B cell (primary cell): ENCODE measurements around the gene JAM2. TPM values are rescaled to one million over a fixed set of nuclear protein-coding genes. Genes with fewer than 3 reads are reported as not detected.

Experiments used
- ATAC-seq: fragments of 200-7000 bp; cut with Tn5 transposase; one replicate; pipeline ENCODE4 v1.10.0; 2021; ENCODE audit warnings: low read depth, mild to moderate bottlenecking, moderate number of reproducible peaks, moderate library complexity
- CTCF ChIA-PET: fragments of 350-600 bp; sonication (Branson Sonifier 250); formaldehyde crosslinking; loops from one replicate; lab custom pipeline; 2021; ENCODE audit warnings: antibody characterized with exemption, inconsistent platforms; lab: Charles Lee
- POLR2A ChIA-PET: fragments of 350-600 bp; sonication (Branson Sonifier 250); formaldehyde crosslinking; loops from one replicate; lab custom pipeline; 2021; ENCODE audit warnings: antibody characterized with exemption; lab: Charles Lee
- DNase-seq: peaks from one replicate; pipeline ENCODE4 v3.0.0; 2013
- H2AFZ ChIP-seq: 2 replicates; pipeline ENCODE4 v1.6.1; 2012; ENCODE audit warnings: mild to moderate bottlenecking, low read depth, low read length; ENCODE audit not compliant: insufficient read depth, poor library complexity, severe bottlenecking
- H3K27ac ChIP-seq, 2 donors: 1 replicate in 1 of 2; 2 replicates in 1 of 2; pipeline ENCODE4 v1.5.1; 2012 to 2013; ENCODE audit warnings: low read length in 2 of 2, mild to moderate bottlenecking in 2 of 2, moderate library complexity in 1 of 2
- H3K27me3 ChIP-seq, 4 experiments: fragments of 200-600 bp in 1 of 4; sonication (generic) in 1 of 4; replicated peaks in 1 of 4; 1 replicate in 2 of 4; 2 replicates in 2 of 4; pipeline versions ENCODE4 v1.6.1 to v1.7.0; 2013 to 2016; ENCODE audit warnings: low read length in 3 of 4, mild to moderate bottlenecking in 2 of 4, mixed read lengths in 1 of 4, moderate library complexity in 1 of 4; ENCODE audit not compliant: insufficient read depth in 4 of 4, control insufficient read depth in 3 of 4; ENCODE audit errors: control extremely low read depth in 1 of 4
- H3K36me3 ChIP-seq, 2 experiments: replicated peaks in 1 of 2; 1 replicate in 1 of 2; 2 replicates in 1 of 2; pipeline versions ENCODE4 v1.6.1 to v1.7.1; 2013; ENCODE audit warnings: low read length in 1 of 2; ENCODE audit not compliant: insufficient read depth in 2 of 2, control insufficient read depth in 1 of 2; ENCODE audit errors: control extremely low read depth in 1 of 2, extremely low read depth in 1 of 2
- H3K4me1 ChIP-seq, 2 donors: fragments of 200-600 bp in 1 of 2; sonication (generic) in 1 of 2; 1 replicate in 1 of 2; 2 replicates in 1 of 2; pipeline versions ENCODE4 v1.5.1 to v1.6.1; 2013 to 2017; ENCODE audit warnings: low read length in 2 of 2; ENCODE audit not compliant: control insufficient read depth in 2 of 2, insufficient read depth in 2 of 2
- H3K4me2 ChIP-seq: replicated peaks from 2 replicates; pipeline ENCODE3; 2012; ENCODE audit warnings: mild to moderate bottlenecking, low read depth, low read length; ENCODE audit not compliant: poor library complexity, severe bottlenecking
- H3K4me3 ChIP-seq, 5 experiments: fragments of 200-600 bp in 1 of 5; sonication (generic) in 1 of 5; 1 replicate in 3 of 5; 2 replicates in 2 of 5; pipeline versions ENCODE4 v1.5.1 to v1.7.0; 2011 to 2016; ENCODE audit warnings: low read length in 4 of 5, mild to moderate bottlenecking in 4 of 5, low read depth in 2 of 5, control low read depth in 1 of 5, moderate library complexity in 1 of 5; ENCODE audit not compliant: insufficient read depth in 1 of 5; ENCODE audit errors: control extremely low read depth in 1 of 5, extremely low read depth in 1 of 5
- H3K79me2 ChIP-seq: fragments of 200-600 bp; sonication (generic); one replicate; pipeline ENCODE4 v1.6.0; 2016; ENCODE audit warnings: low read length; ENCODE audit not compliant: control insufficient read depth, insufficient read depth
- H3K9ac ChIP-seq: fragments of 200-600 bp; sonication (generic); 2 replicates; pipeline ENCODE4 v1.6.1; 2017; ENCODE audit warnings: mild to moderate bottlenecking, low read length, moderate library complexity
- H3K9me3 ChIP-seq, 3 donors: one replicate each; pipeline versions ENCODE4 v1.6.1 to v1.7.1; 2013; ENCODE audit warnings: low read length in 2 of 3; ENCODE audit not compliant: control insufficient read depth in 2 of 3, insufficient read depth in 1 of 3; ENCODE audit errors: control extremely low read depth in 1 of 3
- H4K20me1 ChIP-seq: 2 replicates; pipeline ENCODE4 v1.6.0; 2012; ENCODE audit warnings: mild to moderate bottlenecking, low read length; ENCODE audit not compliant: insufficient read depth, control insufficient read depth, poor library complexity, severe bottlenecking
- H3K27ac Mint-ChIP-seq: one replicate; pipeline ENCODE4 v1.8.0; 2021; ENCODE audit warnings: mixed read lengths
- H3K27me3 Mint-ChIP-seq: one replicate; pipeline ENCODE4 v1.8.0; 2021; ENCODE audit warnings: mixed read lengths
- H3K4me1 Mint-ChIP-seq: one replicate; pipeline ENCODE4 v1.8.0; 2021; ENCODE audit warnings: mixed read lengths
- H3K4me3 Mint-ChIP-seq: one replicate; pipeline ENCODE4 v1.8.0; 2021; ENCODE audit warnings: mixed read lengths
- H3K9me3 Mint-ChIP-seq: one replicate; pipeline ENCODE4 v1.8.0; 2022; ENCODE audit warnings: mixed read lengths; ENCODE audit not compliant: insufficient read depth
- CTCF ChIP-seq: fragments of 200-600 bp; IDR thresholded peaks from one replicate; pipeline ENCODE4 v1.8.0; 2022; ENCODE audit warnings: antibody characterized with exemption, mild to moderate bottlenecking
- EZH2 ChIP-seq: IDR thresholded peaks from 2 replicates; pipeline ENCODE4 v1.6.1; 2012; ENCODE audit warnings: borderline replicate concordance, low read depth, mild to moderate bottlenecking, moderate library complexity, low read length; ENCODE audit not compliant: insufficient read depth, poor library complexity, severe bottlenecking
- WGBS: methylation state at CpG from one replicate; pipeline ENCODE4 v1.1.5; 2013; ENCODE audit warnings: missing lambda C conversion rate; ENCODE audit not compliant: insufficient coverage; 5-methylcytosine and 5-hydroxymethylcytosine counted together
- intact Hi-C: fragments of 100-400 bp; cut with micrococcal nuclease; formaldehyde crosslinking; loops from one replicate; pipeline ENCODE4 v1.10.0; 2022
- polyA plus RNA-seq: library from polyadenylated mRNA; depleted of rRNA; stranded (reverse); fragments of >200 nt; gene quantifications from 2 replicates; pipeline ENCODE4 v1.2.3, GENCODE V29; 2012
- total RNA-seq, 2 donors: library from RNA; stranded (reverse); fragments of 120-200 nt in 1 of 2; gene quantifications; 1 replicate in 1 of 2; 2 replicates in 1 of 2; pipeline versions ENCODE4 v1.2.3 to v1.2.4, GENCODE V29; 2013 to 2022

Gene JAM2
- total and polyA plus RNA-seq, 2 donors (not counting 1 experiment from before 2014, with no cell fraction given): 0.94 to 1.5 TPM

GRCh38 chr21:25733859-25734653 lies 95.0 kb downstream of the JAM2 start:
- peak overlapping the region; percentile 100 for H3K4me3 Mint-ChIP-seq
- H3K27me3 Mint-ChIP-seq: no peaks in the 10 kb centered on the region
- 7% methylated on average over 26 of the region's 30 CpGs for WGBS
- ChIA-PET POLR2A (interaction anchor here (0.6 to 2.0 kb wide), 3 partner anchors 10 to 126 kb away, joined by 3 to 10 read pairs (median 3); partner anchors contain the start of gene MRPL39), CTCF (interaction anchor here (1.3 to 1.8 kb wide), 2 partner anchors 126 to 129 kb away, joined by 8 to 11 read pairs; no protein-coding TSS in a partner anchor)
- Histone ChIP-seq H3K27me3 (no peaks in the 10 kb centered on the region), H3K79me2 (peaks cover 82% of the 10 kb centered on the region), H3K9me3 (no peaks in the 10 kb centered on the region), H4K20me1 (peaks cover 29% of the 10 kb centered on the region), H2AFZ (peak overlapping the region; percentile 82), H3K4me1 (peaks cover 35 to 36% of the 10 kb centered on the region in 2 donors), H3K36me3 (peaks cover 1 to 11% of the 10 kb centered on the region in 2 experiments), H3K9ac (peak overlapping the region; percentile 84), H3K4me3 (peak overlapping the region; percentile 69 to 99 (median 95)), H3K4me2 (peak overlapping the region; percentile 83), H3K27ac (peak overlapping the region; percentile 86 to 87)
- no peak for DNase-seq
- no peak for ATAC-seq
- no peak for TF ChIP-seq CTCF
- no peak for TF ChIP-seq EZH2
- H3K27ac Mint-ChIP-seq: peak overlapping the region; percentile 100
- peaks cover 47% of the 10 kb centered on the region for H3K4me1 Mint-ChIP-seq
- intact Hi-C loops: loop anchor here (1.0 to 10.0 kb wide), 5 partner anchors 127 to 431 kb away; partner anchors contain the start of gene MRPL39
- H3K9me3 Mint-ChIP-seq: no peaks in the 10 kb centered on the region

- DNase-seq (no peak), ATAC-seq (no peak)
- Histone ChIP-seq H3K9me3 (no peaks in the 10 kb centered on the region), H3K4me3 (peak overlapping the region; percentile 69 to 99 (median 95)), H3K4me2 (peak overlapping the region; percentile 83), H2AFZ (peak overlapping the region; percentile 82), H3K79me2 (peaks cover 87% of the 10 kb centered on the region), H3K9ac (peak overlapping the region; percentile 84), H3K27me3 (no peaks in the 10 kb centered on the region), H3K27ac (peak overlapping the region; percentile 86 to 87), H3K36me3 (peaks cover 1 to 6% of the 10 kb centered on the region in 2 experiments), H4K20me1 (peaks cover 30% of the 10 kb centered on the region), H3K4me1 (peaks cover 40 to 41% of the 10 kb centered on the region in 2 donors)
- ChIA-PET POLR2A (interaction anchor here (0.6 to 2.0 kb wide), 3 partner anchors 9 to 126 kb away, joined by 3 to 10 read pairs (median 3); partner anchors contain the start of gene MRPL39), CTCF (interaction anchor here (1.3 to 1.8 kb wide), 2 partner anchors 126 to 129 kb away, joined by 8 to 11 read pairs; no protein-coding TSS in a partner anchor)
- no peaks in the 10 kb centered on the region for H3K27me3 Mint-ChIP-seq
- no peak for TF ChIP-seq EZH2
- TF ChIP-seq CTCF: no peak
- intact Hi-C loops: loop anchor here (1.0 to 10.0 kb wide), 5 partner anchors 127 to 430 kb away; partner anchors contain the start of gene MRPL39
- no peaks in the 10 kb centered on the region for H3K9me3 Mint-ChIP-seq
- peaks cover 53% of the 10 kb centered on the region for H3K4me1 Mint-ChIP-seq
- WGBS: 0% methylated on average over 10 of the region's 10 CpGs
- H3K4me3 Mint-ChIP-seq: peak overlapping the region; percentile 100
- peak overlapping the region; percentile 100 for H3K27ac Mint-ChIP-seq
Observed at GRCh38 chr21:25734654-25734903, 95.5 kb downstream of the JAM2 start.
